ENCODE measurements around the gene S100A6.

S100A6 gene

DNA sequence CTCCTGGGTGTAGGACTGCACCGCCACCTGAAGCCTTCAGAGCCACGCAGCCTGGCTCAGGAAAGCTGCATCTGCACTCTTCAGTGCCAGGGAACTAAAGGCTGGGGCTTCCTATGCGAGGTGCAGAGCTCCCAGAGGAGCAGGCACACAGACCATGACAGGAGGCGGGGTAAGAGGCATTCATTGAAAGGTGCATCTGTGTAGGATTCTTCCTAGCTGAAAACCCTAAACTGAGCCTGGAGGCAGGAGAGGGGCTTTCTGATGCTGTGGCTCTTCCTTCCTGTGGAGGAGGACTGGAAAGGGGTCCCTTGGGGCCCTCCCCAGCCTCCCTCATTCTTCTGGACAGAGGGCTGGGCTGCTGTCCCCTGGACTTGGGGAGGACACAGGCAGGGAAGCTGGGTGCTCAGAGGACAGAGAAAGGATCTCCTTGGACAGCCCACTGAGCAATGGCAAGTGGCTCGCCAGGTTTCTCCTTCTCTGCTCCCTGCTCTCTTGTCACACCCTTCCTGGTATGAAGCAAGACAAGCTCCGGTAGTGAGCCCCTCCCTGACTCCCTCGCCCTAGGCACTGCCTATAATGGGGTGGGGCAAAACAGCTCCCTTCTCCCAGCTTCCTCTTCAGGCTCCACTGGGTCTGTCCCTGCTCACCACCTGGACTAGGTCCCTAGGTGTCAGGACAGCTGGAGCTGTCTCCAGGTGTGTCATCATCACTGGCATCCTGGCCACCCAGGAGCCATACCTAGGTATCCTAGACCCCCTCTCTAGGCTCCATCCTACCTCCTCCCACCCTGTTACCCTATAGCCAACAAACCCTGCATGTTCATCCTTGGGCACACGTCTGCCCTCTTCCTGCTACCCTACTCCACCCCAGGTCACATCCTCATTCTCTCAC lies 20.0 kb downstream of the S100A6 start:
- DNase-seq: no peak
- in situ Hi-C loops (cut with HindIII; ENCODE audit: low pct_ligation_motif_present, low pct_unique_long_range_greater_than_20kb, low sequenced_read_pairs): no loop called here

DNA sequence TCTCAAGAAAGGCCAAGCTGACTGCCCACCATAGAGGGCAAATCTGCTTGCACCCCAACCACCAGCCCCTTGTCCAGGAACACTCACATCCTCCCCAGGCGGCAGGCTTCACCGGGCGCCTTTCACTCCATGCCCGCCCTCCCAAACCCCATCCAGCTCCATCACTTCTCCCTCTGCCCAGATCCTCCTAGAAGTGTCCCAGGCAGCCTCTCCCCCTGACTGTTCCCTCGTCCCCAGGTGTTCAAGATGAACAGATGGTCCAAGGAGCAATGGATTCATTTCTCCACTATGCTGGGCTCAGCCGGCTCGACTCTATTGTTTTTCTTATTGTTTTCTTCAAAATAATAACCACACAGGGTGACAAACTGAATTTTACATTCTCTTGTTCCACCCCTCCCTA lies 22.1 kb downstream of the S100A6 start:
- DNase-seq: no peak
- in situ Hi-C loops (cut with HindIII; ENCODE audit: low pct_ligation_motif_present, low pct_unique_long_range_greater_than_20kb, low sequenced_read_pairs): no loop called here

DNA sequence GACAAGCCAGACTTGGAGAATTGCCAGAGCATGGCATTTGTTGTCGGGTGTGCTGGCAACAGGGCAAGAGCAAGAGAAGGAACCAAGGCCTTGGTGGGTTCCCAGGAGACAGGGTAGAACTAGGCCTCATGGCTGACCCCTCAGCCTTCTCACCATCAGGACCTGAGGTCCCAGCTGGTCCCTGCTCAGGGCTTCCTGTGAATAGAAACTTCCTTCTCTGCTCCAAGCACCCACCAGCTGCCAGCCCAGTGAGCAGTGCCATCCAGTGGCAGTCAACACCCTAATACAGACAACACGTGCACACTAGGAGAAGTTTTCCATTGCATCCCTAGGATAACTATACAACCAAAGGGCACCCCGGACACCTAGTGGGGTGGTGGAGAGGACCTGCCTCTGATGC lies 22.8 kb downstream of the S100A6 start:
- peak; percentile 53 for DNase-seq
- in situ Hi-C loops (cut with HindIII; ENCODE audit: low pct_ligation_motif_present, low pct_unique_long_range_greater_than_20kb, low sequenced_read_pairs): no loop called here

DNA sequence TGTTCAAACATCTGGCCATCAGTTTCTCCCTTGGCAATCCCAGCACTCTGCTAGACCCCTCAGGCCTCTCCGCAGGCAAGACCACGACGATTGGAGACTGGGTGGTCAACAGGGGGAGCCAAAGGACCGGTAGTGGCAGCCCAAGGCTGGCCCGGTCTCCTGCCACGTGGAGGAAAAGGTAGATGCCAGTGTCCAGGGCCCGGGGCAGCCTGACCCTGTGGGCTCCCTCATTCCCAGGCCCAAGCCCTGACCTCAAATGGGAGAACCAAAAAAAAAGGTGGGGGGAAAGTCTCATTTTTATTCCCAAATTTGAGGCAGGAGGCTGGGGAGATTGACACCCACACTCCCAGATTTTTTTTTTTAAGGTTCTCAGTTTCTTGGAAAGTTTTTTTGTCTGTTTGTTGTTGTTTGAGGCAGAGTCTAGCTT lies 24.8 kb downstream of the S100A6 start:
- in situ Hi-C loops (cut with HindIII; ENCODE audit: low pct_ligation_motif_present, low pct_unique_long_range_greater_than_20kb, low sequenced_read_pairs): no loop called here
- DNase-seq: peak; percentile 84

DNA sequence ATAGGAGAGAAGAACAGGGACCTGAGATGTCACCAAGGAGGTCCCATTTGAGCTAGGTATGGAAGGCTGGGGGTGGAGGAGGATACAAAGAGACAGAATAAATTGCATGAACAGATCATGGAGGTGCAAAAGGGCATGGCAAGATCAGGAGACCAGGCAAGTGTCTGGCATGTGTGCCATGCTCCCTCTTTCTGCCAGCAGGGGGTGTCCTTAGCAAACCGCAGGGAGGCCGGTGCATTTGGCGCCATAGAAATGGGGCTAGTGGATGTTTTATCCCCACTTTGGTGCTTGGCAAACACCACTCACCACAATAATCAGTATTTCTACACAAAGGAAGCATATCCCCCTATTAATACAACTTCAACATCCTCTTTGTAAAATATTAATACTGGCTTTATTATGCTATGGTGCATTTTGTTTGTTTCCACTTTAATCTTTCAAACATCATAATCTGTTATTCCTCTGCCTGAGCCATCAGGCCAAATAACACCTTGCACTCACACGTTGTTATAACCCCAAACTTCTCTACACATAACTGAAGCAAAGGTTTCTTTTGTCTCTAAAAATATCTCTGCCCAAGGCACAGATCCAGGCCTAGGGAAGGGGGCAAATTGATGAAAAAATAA lies 25.9 kb downstream of the S100A6 start:
- in situ Hi-C loops (cut with HindIII; ENCODE audit: low pct_ligation_motif_present, low pct_unique_long_range_greater_than_20kb, low sequenced_read_pairs): no loop called here

DNA sequence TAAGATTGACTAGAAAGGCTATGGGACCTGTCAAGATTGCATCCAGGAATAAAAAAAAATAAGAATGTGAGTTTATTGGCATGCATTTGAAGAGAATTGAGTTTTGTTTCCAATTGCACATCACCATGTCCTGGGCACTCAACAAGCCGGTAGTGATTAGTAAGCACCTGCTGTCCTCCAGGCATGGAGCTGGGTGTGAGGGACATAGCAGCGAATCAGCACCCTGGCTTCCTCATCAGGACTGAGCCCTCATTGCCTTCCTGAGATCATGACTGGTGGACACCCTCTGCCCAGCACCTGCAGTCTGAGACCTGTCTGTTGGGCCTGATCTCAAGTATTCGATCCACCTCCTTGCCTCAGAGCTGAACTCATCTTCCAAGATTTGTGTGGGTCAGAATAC lies 26.8 kb downstream of the S100A6 start:
- in situ Hi-C loops (cut with HindIII; ENCODE audit: low pct_ligation_motif_present, low pct_unique_long_range_greater_than_20kb, low sequenced_read_pairs): no loop called here
- no peak for DNase-seq

More for the DNA sequence above, 25.9 kb downstream of the S100A6 start:
- peak; percentile 34 for DNase-seq

DNA sequence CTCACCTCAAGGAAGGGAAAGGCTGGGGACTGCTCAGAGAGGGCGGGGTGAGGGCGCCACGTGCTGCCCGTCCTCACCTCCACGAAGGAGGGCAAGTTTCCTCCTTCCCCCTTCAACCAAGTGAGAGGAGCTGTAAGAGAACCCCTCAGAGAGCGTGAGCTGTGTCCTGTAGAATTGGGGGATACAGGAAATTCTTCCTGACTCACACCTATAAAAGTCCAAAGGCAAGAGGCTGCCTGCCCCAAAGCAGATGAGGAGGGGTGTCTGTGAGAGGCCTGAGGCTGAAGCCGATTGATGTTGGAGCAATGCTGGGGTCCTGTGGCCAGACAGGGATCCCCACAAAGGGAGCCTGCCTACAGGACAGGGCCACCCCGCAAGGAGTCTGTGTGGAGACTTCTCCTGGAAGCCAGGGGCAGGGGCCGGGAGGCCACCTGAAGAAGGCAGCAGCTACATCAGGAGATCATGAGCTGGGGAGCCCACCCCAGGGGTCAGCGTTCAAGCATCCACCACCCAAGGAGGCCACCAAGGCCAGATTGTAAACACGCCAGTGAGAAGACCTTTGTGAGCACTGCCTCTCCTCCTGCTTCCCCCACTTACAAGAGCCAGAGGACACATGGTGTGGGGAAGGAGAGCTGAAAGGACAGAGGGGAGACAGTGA lies 27.7 kb downstream of the S100A6 start:
- in situ Hi-C loops (cut with HindIII; ENCODE audit: low pct_ligation_motif_present, low pct_unique_long_range_greater_than_20kb, low sequenced_read_pairs): no loop called here

DNA sequence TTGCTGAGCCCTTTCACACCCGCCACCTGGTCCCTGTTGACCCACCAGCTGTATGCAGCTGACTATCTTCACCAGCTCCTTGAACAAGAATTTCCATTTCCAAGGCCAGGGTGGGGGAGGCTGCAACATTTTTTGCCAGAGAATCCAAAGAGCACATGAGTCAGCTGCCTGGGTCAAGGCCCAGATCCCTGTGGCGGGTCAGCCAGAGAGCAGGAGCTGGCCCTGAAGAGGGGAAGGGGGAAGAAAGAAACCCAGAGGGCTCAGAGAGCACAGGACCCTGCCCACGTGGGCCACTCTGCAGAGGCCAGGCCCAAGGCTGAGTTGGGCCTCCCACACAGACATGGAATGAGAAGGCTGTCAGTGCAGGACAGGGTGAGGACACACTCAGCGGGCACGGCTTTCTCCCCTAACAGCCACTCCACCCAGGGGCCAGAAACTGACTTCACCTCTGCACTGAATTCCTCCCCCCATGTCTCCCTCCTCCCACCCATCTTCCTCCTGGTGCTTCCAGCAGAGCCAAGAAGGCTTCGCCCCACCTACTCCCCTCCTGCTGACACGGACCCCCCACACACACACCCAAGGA lies 28.9 kb downstream of the S100A6 start:
- DNase-seq: peak; percentile 93
- in situ Hi-C loops (cut with HindIII; ENCODE audit: low pct_ligation_motif_present, low pct_unique_long_range_greater_than_20kb, low sequenced_read_pairs): no loop called here

More for the DNA sequence above, 27.7 kb downstream of the S100A6 start:
- no peak for DNase-seq

DNA sequence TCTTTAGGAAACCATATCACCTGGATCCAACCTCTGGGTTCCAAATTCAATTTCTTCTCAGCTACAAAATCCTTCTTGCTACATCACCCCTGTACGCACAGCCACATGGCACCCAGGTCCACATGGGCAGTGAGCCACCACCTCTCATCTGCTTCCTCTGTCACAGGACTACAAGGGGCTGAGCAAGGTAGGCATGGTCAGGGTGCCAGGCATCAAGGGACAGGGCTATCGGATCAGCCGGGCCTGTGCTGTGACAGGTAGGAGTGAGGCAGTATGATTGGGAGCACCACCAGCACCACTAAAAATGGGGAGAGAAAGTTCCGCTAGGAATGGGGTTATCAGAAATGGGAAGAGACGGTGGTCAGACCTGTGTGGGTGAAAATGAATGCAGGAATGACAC lies 29.4 kb downstream of the S100A6 start:
- DNase-seq: no peak
- in situ Hi-C loops (cut with HindIII; ENCODE audit: low pct_ligation_motif_present, low pct_unique_long_range_greater_than_20kb, low sequenced_read_pairs): no loop called here

DNA sequence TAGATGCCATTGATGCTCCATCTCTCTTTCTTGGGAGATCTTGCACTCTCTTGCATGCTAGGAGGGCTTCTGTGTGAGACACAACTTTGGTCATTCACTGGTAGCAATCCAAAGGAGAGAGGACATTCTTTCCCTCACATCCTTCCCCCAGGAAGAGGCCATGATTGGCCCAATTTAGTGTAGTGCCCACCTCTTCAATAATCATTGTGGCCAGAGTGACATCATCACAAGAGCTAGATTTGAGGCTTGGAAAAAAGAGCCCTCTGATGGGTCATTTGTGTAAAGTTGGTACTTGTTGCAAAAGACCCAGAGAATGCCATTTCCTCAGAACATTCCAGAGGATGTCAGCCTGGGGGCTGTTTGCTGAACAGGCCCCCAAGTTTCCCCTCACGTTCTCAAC lies 30.2 kb downstream of the S100A6 start:
- in situ Hi-C loops (cut with HindIII; ENCODE audit: low pct_ligation_motif_present, low pct_unique_long_range_greater_than_20kb, low sequenced_read_pairs): no loop called here
- no peak for DNase-seq

DNA sequence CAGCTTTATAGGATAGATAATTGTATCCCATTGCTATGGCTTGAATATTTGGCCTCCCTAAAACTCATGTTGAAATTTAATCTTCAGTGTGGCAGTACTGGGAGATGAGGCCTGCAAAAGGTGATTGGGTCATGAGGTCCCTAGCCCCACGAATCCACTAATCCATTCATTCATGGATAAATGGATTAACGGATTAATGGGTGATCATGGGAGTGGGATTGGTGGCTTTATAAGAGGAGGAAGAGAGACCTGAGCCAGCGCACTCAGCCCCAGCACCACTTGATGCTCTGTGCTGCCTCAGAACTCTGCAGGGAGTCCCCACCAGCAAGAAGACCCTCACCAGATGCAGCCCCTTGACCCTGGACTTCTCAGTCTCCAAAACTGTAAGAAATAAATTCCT lies 32.0 kb downstream of the S100A6 start:
- no peak for DNase-seq
- in situ Hi-C loops (cut with HindIII; ENCODE audit: low pct_ligation_motif_present, low pct_unique_long_range_greater_than_20kb, low sequenced_read_pairs): no loop called here

DNA sequence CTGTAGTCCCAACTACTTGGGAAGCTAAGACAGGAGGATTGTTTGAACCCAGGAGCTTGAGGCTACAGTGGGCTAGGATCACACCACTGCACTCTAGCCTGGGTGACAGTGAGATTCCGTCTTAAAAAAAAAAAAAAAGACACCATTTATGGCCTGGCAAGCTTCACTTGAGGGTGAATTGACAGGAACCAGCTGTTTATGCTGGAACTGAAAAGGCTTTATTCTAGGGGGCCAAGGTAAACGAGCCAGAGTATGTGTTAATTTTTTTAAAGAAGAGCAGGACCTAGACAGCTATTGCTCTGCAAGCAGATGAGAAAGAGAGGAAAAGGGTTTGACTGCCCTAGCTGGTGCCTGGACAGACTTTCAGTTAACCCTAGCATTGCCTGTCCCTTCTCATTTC lies 37.0 kb downstream of the S100A6 start:
- in situ Hi-C loops (cut with HindIII; ENCODE audit: low pct_ligation_motif_present, low pct_unique_long_range_greater_than_20kb, low sequenced_read_pairs): loop anchor here (10.0 kb wide), 1 partner anchor 144 kb away; the partner anchor contains the start of gene S100A9
- DNase-seq: no peak

DNA sequence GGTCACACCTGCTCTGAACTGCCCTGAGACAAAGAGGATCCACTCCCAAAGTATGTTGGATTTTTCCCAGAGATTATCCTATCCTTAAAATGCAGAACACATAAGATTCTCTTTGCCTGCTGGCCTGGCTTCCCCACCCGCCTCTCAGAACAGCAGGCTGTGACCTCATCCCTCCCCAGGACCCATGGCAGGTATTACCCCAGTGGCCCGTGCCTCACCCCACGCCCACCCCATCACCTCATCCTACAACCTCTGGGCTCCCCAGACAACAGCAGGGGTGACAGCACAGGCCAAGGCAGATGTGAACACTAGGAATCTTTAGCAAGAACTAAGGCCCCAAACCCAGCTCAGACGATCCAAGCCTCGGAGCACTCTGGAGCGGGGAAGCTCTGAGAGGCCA lies 40.3 kb downstream of the S100A6 start:
- in situ Hi-C loops (cut with HindIII; ENCODE audit: low pct_ligation_motif_present, low pct_unique_long_range_greater_than_20kb, low sequenced_read_pairs): loop anchor here (10.0 kb wide), 1 partner anchor 141 kb away; the partner anchor contains the start of gene S100A9
- DNase-seq: no peak

DNA sequence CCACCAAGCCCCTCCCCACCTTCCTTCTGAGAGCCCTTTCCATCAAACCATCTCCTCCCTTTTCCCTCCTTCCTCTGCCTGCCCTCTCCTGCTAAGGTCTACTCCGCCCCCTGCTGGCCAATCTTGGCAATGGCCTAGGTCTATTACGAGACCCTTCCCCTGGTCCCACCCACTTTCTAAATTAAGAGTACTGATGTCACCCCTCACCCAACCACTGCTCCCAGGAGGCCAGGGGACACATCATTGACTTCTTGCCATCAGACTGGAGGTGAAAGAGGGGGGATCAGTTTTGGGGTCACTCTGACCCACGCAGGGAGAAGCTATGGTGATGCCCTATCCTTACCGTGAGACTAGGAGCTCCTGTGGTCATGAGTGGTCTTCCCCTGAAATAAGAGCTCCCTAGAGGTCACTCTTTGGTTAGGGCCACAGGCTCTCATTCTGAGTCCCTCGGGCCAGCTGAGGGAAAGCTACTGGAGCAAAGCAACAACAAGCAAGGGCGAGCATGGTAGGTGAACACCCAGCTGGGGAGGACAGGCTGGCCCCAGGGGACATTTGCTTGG lies 40.7 kb downstream of the S100A6 start:
- in situ Hi-C loops (cut with HindIII; ENCODE audit: low pct_ligation_motif_present, low pct_unique_long_range_greater_than_20kb, low sequenced_read_pairs): loop anchor here (10.0 kb wide), 1 partner anchor 140 kb away; the partner anchor contains the start of gene S100A9
- DNase-seq: peak; percentile 76

DNA sequence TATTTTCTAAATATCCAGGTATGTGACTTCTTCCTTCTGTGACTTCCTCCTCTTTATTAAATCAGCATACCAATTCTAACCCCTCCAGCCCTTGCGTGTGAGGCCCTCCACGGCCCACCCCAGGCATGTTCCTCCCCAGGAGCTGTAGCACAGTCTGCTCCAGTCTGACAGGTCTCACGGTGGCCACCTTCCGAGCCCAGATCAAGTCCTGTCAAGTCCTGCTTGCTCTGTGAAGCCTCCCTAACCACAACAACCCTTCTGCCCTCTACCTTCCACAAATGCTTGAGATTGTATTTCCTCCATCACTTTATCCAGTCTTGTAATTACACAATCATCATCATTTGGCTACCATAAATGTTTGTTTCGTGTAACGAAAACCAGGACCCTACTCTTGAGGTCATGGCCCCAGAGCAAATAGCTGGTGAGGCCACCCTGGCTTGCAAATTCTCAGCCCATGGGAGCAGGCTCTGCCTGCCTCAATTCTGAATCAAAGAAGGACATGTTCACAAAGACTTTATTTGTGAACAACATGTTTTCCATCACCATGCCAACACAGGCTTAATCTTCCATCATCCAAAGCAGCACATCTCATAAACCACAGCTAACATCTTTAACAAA lies 42.3 kb downstream of the S100A6 start:
- DNase-seq: no peak
- in situ Hi-C loops (cut with HindIII; ENCODE audit: low pct_ligation_motif_present, low pct_unique_long_range_greater_than_20kb, low sequenced_read_pairs): loop anchor here (10.0 kb wide), 1 partner anchor 139 kb away; the partner anchor contains the start of gene S100A9

DNA sequence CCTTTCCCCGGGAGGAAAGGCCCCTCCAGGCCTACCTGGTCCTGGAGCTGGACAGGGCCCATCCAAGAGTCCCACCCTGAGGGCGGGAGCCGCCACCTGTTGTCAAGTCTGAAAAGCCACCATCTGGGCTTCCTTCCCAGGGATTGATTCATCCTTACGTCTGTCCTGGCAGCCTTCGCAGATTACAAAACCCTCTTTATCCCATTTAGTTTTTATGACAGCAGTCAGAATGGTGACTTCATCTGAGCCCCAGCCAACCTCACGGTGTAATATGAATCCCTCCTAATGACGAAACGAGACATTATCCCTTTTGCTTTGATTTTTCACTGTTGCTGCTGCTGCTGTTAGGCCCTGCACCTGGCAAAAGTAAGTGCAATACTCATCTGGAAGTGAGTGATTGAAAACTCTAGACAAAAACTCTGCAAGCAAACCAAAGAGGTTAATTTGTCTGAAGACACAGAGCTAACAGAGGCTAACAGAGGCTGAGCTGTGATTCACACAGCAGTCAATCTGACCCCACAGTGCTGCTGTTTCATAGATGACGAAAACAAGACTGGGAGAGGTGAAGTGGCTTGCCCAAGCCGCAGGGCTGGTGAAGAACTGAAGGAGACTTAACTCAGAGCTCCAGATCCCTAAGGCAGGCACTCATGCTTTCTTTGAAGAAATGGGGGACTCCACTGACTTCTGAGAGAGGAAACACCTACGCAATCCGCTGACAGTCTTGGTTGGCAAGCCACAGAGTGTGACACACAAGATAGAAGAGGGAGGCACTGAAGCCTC lies 45.3 kb downstream of the S100A6 start:
- DNase-seq: peak; percentile 69
- in situ Hi-C loops (cut with HindIII; ENCODE audit: low pct_ligation_motif_present, low pct_unique_long_range_greater_than_20kb, low sequenced_read_pairs): loop anchor here (10.0 kb wide), 1 partner anchor 136 kb away; the partner anchor contains the start of gene S100A9

DNA sequence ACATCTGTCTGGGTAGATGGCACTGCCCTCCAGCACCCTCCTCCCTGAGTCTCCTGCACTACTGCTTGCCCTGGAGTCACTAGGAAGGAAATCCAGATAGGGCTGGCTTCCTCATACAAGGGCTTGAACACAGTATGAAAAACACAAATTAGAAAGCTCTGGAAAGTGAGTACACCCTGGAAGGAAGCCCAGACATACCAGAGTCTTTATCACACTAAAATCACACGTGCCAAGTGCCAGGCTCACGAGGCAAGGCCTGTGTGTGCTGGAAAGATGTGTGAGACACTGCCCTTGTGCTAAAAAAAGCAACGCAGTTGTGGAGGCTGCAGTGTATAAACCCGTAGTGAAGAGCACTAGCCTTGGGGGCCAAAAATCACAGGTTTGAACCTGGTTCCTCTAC lies 47.1 kb downstream of the S100A6 start:
- in situ Hi-C loops (cut with HindIII; ENCODE audit: low pct_ligation_motif_present, low pct_unique_long_range_greater_than_20kb, low sequenced_read_pairs): no loop called here
- DNase-seq: no peak

All from ACHN (cell line).